ENCODE results near the gene CSNK1G1. TPM values are rescaled to one million over a fixed set of nuclear protein-coding genes. Genes with fewer than 3 reads are reported as not detected.

CSNK1G1 gene
- total and polyA plus RNA-seq, 2 of the 8 experiments (the other 6 are each of a cell fraction or from before 2014, with no cell fraction given) = 6.0 to 12.9 TPM

DNA sequence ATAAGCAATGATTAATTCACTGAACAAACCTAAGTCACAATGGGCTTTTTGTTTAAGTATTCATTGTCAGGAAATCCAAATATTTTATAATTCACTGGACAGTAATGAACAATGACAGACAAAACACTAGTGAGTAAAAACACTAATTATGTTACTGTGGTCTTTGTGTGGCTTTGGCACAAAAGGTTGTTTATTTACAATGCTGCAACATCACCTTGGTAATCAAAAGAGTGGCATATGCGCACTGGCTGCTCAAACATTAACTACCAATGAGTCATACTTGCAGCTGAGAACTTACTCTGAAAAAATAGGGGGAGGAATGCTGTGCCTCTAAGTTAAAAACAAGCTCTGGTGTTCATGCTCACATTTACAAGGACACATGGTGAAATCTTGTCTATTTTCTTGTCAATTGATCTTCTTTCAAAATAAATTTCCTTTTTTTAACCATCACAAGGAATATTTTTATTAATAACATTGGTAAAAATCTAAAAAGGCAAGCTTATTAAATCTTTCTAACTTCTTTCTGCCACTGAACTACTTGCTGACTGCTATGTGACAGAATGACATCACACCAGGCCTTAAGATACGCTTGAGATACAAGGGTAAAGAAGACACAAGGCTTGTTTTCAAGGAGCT is 107.9 kb downstream of the CSNK1G1 start:
- DNase-seq (ENCODE audit: low read depth in 1 of 2, low spot score in 2 of 2) (peak in 1 of 2 experiments; percentile 9), FAIRE-seq (peak; percentile 45)
- peak overlapping the region in 1 of 2 experiments; percentile 5; a peak in 1 of 4 replicates for H3K4me2 ChIP-seq (ENCODE audit: insufficient read depth in 1 of 2, low read depth in 2 of 2, low read length in 2 of 2)
- H2BK5ac ChIP-seq (ENCODE audit: low read depth, low read length) = no peak overlapping the region
- peak overlapping the region; percentile 40; the same call in 1 of the 2 replicates for H3K27ac ChIP-seq (ENCODE audit: low read depth, low read length)
- no peaks in the 10 kb centered on the region for H3K27me3 ChIP-seq (replicated peaks in 1 of 4; ENCODE audit: control insufficient read depth in 3 of 4, extremely low read depth in 1 of 4, insufficient read depth in 3 of 4, low read length in 3 of 4)
- no peak overlapping the region for H3K14ac ChIP-seq (ENCODE audit: insufficient read length)
- H2AK5ac ChIP-seq (ENCODE audit: low read depth, low read length) = no peak overlapping the region
- H4K8ac ChIP-seq (ENCODE audit: extremely low read depth, insufficient read depth, low read length) = no peak overlapping the region
- H3K36me3 ChIP-seq (ENCODE audit: control insufficient read depth in 2 of 4, insufficient read depth in 4 of 4, low read length in 3 of 4) = no peaks in the 10 kb centered on the region
- H3K18ac ChIP-seq (ENCODE audit: extremely low read depth, low read length) = no peak overlapping the region
- no peak overlapping the region for H4K91ac ChIP-seq (replicated peaks; ENCODE audit: insufficient read length, low read length)
- no peak overlapping the region for H2AFZ ChIP-seq (ENCODE audit: low read length)
- ChIA-PET POLR2A (ENCODE audit: partially characterized antibody) (interaction anchor here (1.0 kb wide), 1 partner anchor 23 kb away, joined by 3 read pairs; no protein-coding TSS in a partner anchor), CTCF (ENCODE audit: partially characterized antibody) (interaction anchor here (1.0 to 1.2 kb wide), 3 partner anchors 9 to 26 kb away, joined by 3 to 5 read pairs (median 3); no protein-coding TSS in a partner anchor)
- no peak overlapping the region for H2BK120ac ChIP-seq (replicated peaks; ENCODE audit: low read depth, low read length)
- H4K20me1 ChIP-seq (replicated peaks in 1 of 2; ENCODE audit: control insufficient read depth in 1 of 2, insufficient read depth in 2 of 2, low read length in 2 of 2) = no peaks in the 10 kb centered on the region
- no peak overlapping the region for H2BK12ac ChIP-seq (ENCODE audit: low read depth, low read length)
- H3K79me2 ChIP-seq (ENCODE audit: control insufficient read depth in 1 of 2, insufficient read depth in 2 of 2, low read length in 2 of 2) = no peaks in the 10 kb centered on the region
- H3K9ac ChIP-seq (replicated peaks in 1 of 4; ENCODE audit: extremely low read depth in 1 of 4, low read depth in 3 of 4, low read length in 3 of 4) = no peak overlapping the region
- H3K56ac ChIP-seq (replicated peaks; ENCODE audit: insufficient read length, low read depth, low read length) = no peak overlapping the region
- no peaks in the 10 kb centered on the region; the same call in 1 of the 2 replicates for H3K79me1 ChIP-seq (ENCODE audit: low read depth, low read length)
- H3K23me2 ChIP-seq (ENCODE audit: low read depth, low read length) = no peaks in the 10 kb centered on the region
- peaks cover 0 to 12% (median 5%) of the 10 kb centered on the region in 4 experiments; a peak in 5 of 7 replicates for H3K4me1 ChIP-seq (replicated peaks in 1 of 4; ENCODE audit: control insufficient read depth in 3 of 4, insufficient read depth in 4 of 4, low read length in 3 of 4)
- no peaks in the 10 kb centered on the region for H3K9me3 ChIP-seq (ENCODE audit: insufficient read depth in 2 of 2, low read depth in 1 of 2, low read length in 1 of 2)
- no peak overlapping the region for H4K5ac ChIP-seq (ENCODE audit: insufficient read length, low read depth, low read length)
- H3K4me3 ChIP-seq (ENCODE audit: extremely low read depth in 1 of 4, insufficient read depth in 2 of 4, low read depth in 3 of 4, low read length in 4 of 4) = no peak overlapping the region; a peak in 1 of 8 replicates
- no peak overlapping the region for H3K23ac ChIP-seq (ENCODE audit: insufficient read length)
- H2BK15ac ChIP-seq (ENCODE audit: low read length) = no peak overlapping the region
- 70% methylated on average over 2 of the region's 2 CpGs; no CpG with 5 or more reads in 1 of the 2 experiments for WGBS, 2 experiments (ENCODE audit: extremely low coverage in 1 of 2, insufficient coverage in 1 of 2, insufficient read length in 1 of 2, insufficient replicate concordance in 2 of 2, low coverage in 1 of 2, low lambda C conversion rate in 2 of 2, missing lambda C conversion rate in 1 of 2)
- no peak overlapping the region for H3K4ac ChIP-seq (replicated peaks; ENCODE audit: insufficient read length, low read depth, low read length)
- H2BK20ac ChIP-seq (ENCODE audit: low read length) = no peak overlapping the region
- no peak for TF ChIP-seq TBP (IDR thresholded peaks at IDR 0.05; ENCODE audit: low read depth, low read length)
- TF ChIP-seq JUND (IDR thresholded peaks at IDR 0.05; ENCODE audit: low read length) = peak; percentile 95
- TF ChIP-seq NANOG (IDR thresholded peaks at IDR 0.05; ENCODE audit: insufficient read depth, low read depth, low read length, poor library complexity, severe bottlenecking) = no peak
- TF ChIP-seq KDM5A (IDR thresholded peaks at IDR 0.05; ENCODE audit: low read length) = no peak
- TF ChIP-seq, protein P1, sequence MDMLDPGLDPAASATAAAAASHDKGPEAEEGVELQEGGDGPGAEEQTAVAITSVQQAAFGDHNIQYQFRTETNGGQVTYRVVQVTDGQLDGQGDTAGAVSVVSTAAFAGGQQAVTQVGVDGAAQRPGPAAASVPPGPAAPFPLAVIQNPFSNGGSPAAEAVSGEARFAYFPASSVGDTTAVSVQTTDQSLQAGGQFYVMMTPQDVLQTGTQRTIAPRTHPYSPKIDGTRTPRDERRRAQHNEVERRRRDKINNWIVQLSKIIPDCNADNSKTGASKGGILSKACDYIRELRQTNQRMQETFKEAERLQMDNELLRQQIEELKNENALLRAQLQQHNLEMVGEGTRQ (IDR thresholded peaks at IDR 0.05; ENCODE audit: low read length) = no peak
- no peak for TF ChIP-seq CREB1 (IDR thresholded peaks at IDR 0.05)
- TF ChIP-seq SP4 (IDR thresholded peaks at IDR 0.05; ENCODE audit: low read length) = no peak
- TF ChIP-seq RBBP5 (IDR thresholded peaks at IDR 0.05; ENCODE audit: borderline replicate concordance, low read depth, low read length) = no peak
- no peak for TF ChIP-seq KDM1A (IDR thresholded peaks at IDR 0.05; ENCODE audit: borderline replicate concordance, low read length)
- TF ChIP-seq JUN (IDR thresholded peaks at IDR 0.05; ENCODE audit: low read depth, low read length) = peak; percentile 68
- no peak for TF ChIP-seq EGR1 (IDR thresholded peaks at IDR 0.05; ENCODE audit: borderline replicate concordance, low read depth, low read length)
- TF ChIP-seq TCF12 (IDR thresholded peaks at IDR 0.05; ENCODE audit: low read depth, low read length) = peak; percentile 72; the same call in 1 of the 2 replicates
